HL-60 (cell line): ENCODE measurements around the gene RITA1.

Experiments used
- DNase-seq, 2 experiments: peaks; one replicate each; pipeline ENCODE4 v3.0.0-alpha.2; 2010 to 2020; ENCODE audit warnings: low read depth in 1 of 2, low spot score in 1 of 2
- H3K27ac ChIP-seq: fragments of 250-450 bp; sonication (Bioruptor Pico); replicated peaks from 2 replicates; pipeline ENCODE4 v1.5.1; 2020; ENCODE audit warnings: mild to moderate bottlenecking, moderate library complexity
- H3K27me3 ChIP-seq: fragments of 250-450 bp; sonication (Bioruptor Pico); 2 replicates; pipeline ENCODE4 v1.5.1; 2021; ENCODE audit warnings: mild to moderate bottlenecking, moderate library complexity; ENCODE audit not compliant: insufficient read depth, poor library complexity, severe bottlenecking
- H3K4me3 ChIP-seq: replicated peaks from 2 replicates; pipeline ENCODE4 v1.5.1; 2011; ENCODE audit warnings: mild to moderate bottlenecking, control low read depth, low read length; ENCODE audit not compliant: insufficient read depth
- GABPA ChIP-seq: IDR thresholded peaks from 2 replicates; pipeline ENCODE4 v1.6.1; 2012; ENCODE audit warnings: low read depth
- POLR2AphosphoS5 ChIP-seq: IDR thresholded peaks from 2 replicates; pipeline ENCODE4 v1.6.1; 2012; ENCODE audit warnings: low read depth
- SPI1 ChIP-seq: IDR thresholded peaks from 2 replicates; pipeline ENCODE4 v1.6.1; 2012; ENCODE audit warnings: low read depth, mild to moderate bottlenecking, borderline replicate concordance
- TF ChIP-seq, protein P1 (sequence below): IDR thresholded peaks from one replicate; pipeline ENCODE4 v1.5.1; 2011; ENCODE audit warnings: low read length, control low read depth, inconsistent platforms; ENCODE audit not compliant: insufficient read depth
- TF ChIP-seq, protein P2 (sequence below): IDR thresholded peaks from 2 replicates; pipeline ENCODE4 v1.6.1; 2012; ENCODE audit warnings: low read depth; ENCODE audit not compliant: insufficient replicate concordance

RITA1 gene

DNA sequence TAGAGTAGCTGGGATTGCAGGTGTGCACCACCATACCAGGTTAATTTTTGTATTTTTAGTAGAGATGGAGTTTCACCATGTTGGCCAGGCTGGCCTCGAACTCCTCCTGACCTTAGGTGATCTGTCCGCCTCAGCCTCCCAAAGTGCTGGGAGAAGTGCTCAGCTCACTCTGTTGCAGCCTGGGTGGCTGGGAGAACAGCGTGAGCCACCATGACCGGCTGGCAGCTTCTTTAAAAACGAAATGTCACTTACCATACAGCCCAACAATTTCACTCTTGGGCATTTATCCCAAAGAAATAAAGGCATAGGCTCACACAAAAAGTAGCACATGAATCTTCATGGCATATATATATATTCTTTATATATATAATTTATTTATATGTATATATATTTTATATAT lies 40.7 kb upstream of the RITA1 start:
- H3K4me3 ChIP-seq: no peak overlapping the region
- TF ChIP-seq POLR2AphosphoS5 (no peak), SPI1 (no peak), GABPA (no peak)
- TF ChIP-seq, protein P1, sequence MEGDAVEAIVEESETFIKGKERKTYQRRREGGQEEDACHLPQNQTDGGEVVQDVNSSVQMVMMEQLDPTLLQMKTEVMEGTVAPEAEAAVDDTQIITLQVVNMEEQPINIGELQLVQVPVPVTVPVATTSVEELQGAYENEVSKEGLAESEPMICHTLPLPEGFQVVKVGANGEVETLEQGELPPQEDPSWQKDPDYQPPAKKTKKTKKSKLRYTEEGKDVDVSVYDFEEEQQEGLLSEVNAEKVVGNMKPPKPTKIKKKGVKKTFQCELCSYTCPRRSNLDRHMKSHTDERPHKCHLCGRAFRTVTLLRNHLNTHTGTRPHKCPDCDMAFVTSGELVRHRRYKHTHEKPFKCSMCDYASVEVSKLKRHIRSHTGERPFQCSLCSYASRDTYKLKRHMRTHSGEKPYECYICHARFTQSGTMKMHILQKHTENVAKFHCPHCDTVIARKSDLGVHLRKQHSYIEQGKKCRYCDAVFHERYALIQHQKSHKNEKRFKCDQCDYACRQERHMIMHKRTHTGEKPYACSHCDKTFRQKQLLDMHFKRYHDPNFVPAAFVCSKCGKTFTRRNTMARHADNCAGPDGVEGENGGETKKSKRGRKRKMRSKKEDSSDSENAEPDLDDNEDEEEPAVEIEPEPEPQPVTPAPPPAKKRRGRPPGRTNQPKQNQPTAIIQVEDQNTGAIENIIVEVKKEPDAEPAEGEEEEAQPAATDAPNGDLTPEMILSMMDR: no peak
- TF ChIP-seq, protein P2, sequence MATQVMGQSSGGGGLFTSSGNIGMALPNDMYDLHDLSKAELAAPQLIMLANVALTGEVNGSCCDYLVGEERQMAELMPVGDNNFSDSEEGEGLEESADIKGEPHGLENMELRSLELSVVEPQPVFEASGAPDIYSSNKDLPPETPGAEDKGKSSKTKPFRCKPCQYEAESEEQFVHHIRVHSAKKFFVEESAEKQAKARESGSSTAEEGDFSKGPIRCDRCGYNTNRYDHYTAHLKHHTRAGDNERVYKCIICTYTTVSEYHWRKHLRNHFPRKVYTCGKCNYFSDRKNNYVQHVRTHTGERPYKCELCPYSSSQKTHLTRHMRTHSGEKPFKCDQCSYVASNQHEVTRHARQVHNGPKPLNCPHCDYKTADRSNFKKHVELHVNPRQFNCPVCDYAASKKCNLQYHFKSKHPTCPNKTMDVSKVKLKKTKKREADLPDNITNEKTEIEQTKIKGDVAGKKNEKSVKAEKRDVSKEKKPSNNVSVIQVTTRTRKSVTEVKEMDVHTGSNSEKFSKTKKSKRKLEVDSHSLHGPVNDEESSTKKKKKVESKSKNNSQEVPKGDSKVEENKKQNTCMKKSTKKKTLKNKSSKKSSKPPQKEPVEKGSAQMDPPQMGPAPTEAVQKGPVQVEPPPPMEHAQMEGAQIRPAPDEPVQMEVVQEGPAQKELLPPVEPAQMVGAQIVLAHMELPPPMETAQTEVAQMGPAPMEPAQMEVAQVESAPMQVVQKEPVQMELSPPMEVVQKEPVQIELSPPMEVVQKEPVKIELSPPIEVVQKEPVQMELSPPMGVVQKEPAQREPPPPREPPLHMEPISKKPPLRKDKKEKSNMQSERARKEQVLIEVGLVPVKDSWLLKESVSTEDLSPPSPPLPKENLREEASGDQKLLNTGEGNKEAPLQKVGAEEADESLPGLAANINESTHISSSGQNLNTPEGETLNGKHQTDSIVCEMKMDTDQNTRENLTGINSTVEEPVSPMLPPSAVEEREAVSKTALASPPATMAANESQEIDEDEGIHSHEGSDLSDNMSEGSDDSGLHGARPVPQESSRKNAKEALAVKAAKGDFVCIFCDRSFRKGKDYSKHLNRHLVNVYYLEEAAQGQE: no peak
- H3K27me3 ChIP-seq: no peaks in the 10 kb centered on the region
- H3K27ac ChIP-seq: 0 out of 2 replicates have a peak overlapping the region, but pooled peaks have one; percentile 16
- DNase-seq: no peak

DNA sequence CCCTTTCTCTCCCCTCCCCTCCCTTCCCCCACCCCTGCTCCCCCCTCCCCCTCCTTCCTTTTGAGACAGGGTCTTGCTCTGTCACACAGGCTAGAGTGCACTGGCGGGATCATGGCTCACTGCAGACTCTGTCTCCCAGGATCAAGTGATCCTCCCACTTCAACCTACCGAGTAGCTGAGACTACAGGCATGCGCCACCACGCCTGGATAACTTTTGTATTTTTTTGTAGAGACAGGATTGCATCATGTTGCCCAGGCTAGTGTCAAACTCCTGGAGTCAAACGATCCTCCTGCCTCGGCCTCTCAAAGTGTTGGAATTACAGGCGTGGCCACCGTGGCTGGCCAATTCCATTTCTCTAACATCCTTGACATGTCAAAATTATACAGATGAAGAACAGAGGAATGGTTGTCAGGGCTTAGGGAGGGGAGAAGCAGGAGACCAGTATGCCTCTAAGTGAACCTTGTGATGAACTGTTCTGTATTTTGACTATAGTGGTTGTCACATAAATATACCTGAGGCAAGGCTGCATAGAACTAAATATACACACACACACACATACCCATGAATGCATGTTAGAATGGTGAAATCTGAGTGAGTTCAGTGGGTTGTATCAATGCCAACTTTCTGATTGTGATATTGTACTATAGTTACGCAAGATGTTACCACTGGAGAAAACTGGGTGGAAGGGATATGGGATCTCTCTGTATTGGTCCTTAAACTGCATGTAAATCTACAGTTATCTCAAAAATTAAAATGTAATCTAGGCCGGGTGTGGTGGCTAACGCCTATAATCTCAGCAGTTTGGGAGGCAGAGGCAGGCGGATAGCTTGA lies 39.6 kb upstream of the RITA1 start:
- Histone ChIP-seq H3K27me3 (no peaks in the 10 kb centered on the region), H3K27ac (no peak overlapping the region), H3K4me3 (no peak overlapping the region)
- DNase-seq: no peak
- TF ChIP-seq SPI1: no peak
- TF ChIP-seq, protein P1: no peak
- TF ChIP-seq POLR2AphosphoS5: no peak
- no peak for TF ChIP-seq GABPA
- TF ChIP-seq, protein P2: no peak

DNA sequence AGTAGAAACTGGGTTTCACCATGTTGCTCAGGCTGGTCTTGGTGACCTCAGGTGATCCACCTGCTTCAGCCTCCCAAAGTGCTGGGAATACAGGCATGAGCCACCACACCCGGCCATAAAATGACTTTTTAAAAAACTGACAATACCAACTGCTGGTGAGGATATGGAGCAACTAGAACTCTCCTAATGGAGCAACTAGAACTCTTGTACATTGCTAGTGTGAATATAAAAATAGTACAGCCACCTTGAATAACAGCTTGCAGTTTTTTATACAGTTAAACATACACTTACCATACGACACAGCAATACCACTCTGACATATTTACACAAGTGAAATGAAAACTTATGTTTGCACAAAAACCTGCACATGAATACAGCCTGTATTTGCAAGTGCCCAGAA lies 38.5 kb upstream of the RITA1 start:
- DNase-seq: no peak
- no peak for TF ChIP-seq SPI1
- no peak for TF ChIP-seq GABPA
- TF ChIP-seq, protein P1: no peak
- TF ChIP-seq, protein P2: no peak
- TF ChIP-seq POLR2AphosphoS5: no peak
- no peak overlapping the region for H3K4me3 ChIP-seq
- H3K27me3 ChIP-seq: no peaks in the 10 kb centered on the region
- H3K27ac ChIP-seq: no peak overlapping the region
